KMS-11 (cell line): ENCODE data around the gene RFTN1.

Source experiments
- H2AFZ ChIP-seq: fragments of 200-600 bp; sonication (generic); 2 replicates; pipeline ENCODE4 v1.6.1; 2016; ENCODE audit warnings: antibody characterized with exemption, mixed run types, low read depth
- H3K27ac ChIP-seq: fragments of 200-600 bp; sonication (generic); 2 replicates; pipeline ENCODE4 v1.6.1; 2016; ENCODE audit warnings: mild to moderate bottlenecking, mixed run types
- H3K27me3 ChIP-seq: fragments of 200-600 bp; sonication (generic); 2 replicates; pipeline ENCODE4 v1.6.1; 2017; ENCODE audit warnings: mild to moderate bottlenecking, low read depth, mixed run types, moderate library complexity; ENCODE audit not compliant: insufficient read depth
- H3K36me3 ChIP-seq: fragments of 200-600 bp; sonication (generic); 2 replicates; pipeline ENCODE4 v1.6.1; 2017; ENCODE audit warnings: mild to moderate bottlenecking, mixed run types; ENCODE audit not compliant: insufficient read depth
- H3K4me1 ChIP-seq: fragments of 200-600 bp; sonication (generic); 2 replicates; pipeline ENCODE4 v1.6.1; 2016; ENCODE audit warnings: mild to moderate bottlenecking, low read depth, mixed run types; ENCODE audit not compliant: poor library complexity, severe bottlenecking
- H3K4me2 ChIP-seq: fragments of 200-600 bp; sonication (generic); 2 replicates; pipeline ENCODE4 v1.7.0; 2016; ENCODE audit warnings: mild to moderate bottlenecking, mixed run types
- H3K4me3 ChIP-seq: fragments of 200-600 bp; sonication (generic); IDR thresholded peaks from 2 replicates; pipeline ENCODE4 v1.6.1; 2017; ENCODE audit warnings: low read depth, low read length, mixed read lengths; ENCODE audit not compliant: insufficient read depth
- H3K79me2 ChIP-seq: fragments of 200-600 bp; sonication (generic); 2 replicates; pipeline ENCODE4 v1.6.1; 2016; ENCODE audit warnings: low read depth, mixed run types; ENCODE audit not compliant: insufficient read depth
- H3K9ac ChIP-seq: fragments of 200-600 bp; sonication (generic); 2 replicates; pipeline ENCODE4 v1.6.1; 2016; ENCODE audit warnings: mild to moderate bottlenecking, mixed run types
- H4K20me1 ChIP-seq: fragments of 200-600 bp; sonication (generic); 2 replicates; pipeline ENCODE4 v1.6.1; 2016; ENCODE audit warnings: mild to moderate bottlenecking, mixed run types; ENCODE audit not compliant: insufficient read depth
- CTCF ChIP-seq: fragments of 200-600 bp; sonication (generic); conservative IDR thresholded peaks from 2 replicates; pipeline ENCODE4 v1.6.1; 2017; ENCODE audit warnings: low read depth, mild to moderate bottlenecking, antibody characterized with exemption, low read length, moderate library complexity, mixed read lengths

Gene RFTN1

GRCh38 chr3:16520241-16520969, 6.9 kb upstream of the RFTN1 start:
- H2AFZ ChIP-seq, result no peak overlapping the region
- no peaks in the 10 kb centered on the region for H4K20me1 ChIP-seq
- H3K4me2 ChIP-seq, result no peak overlapping the region
- no peak overlapping the region for H3K27ac ChIP-seq
- H3K4me1 ChIP-seq, result no peaks in the 10 kb centered on the region
- no peak for TF ChIP-seq CTCF
- no peaks in the 10 kb centered on the region for H3K27me3 ChIP-seq
- H3K9ac ChIP-seq, result no peak overlapping the region
- no peaks in the 10 kb centered on the region for H3K36me3 ChIP-seq
- H3K79me2 ChIP-seq, result no peaks in the 10 kb centered on the region
- H3K4me3 ChIP-seq, result no peak overlapping the region

GRCh38 chr3:16516695-16517481, 3.4 kb upstream of the RFTN1 start:
- no peaks in the 10 kb centered on the region for H4K20me1 ChIP-seq
- no peak for TF ChIP-seq CTCF
- no peak overlapping the region for H3K9ac ChIP-seq
- H3K4me3 ChIP-seq, result no peak overlapping the region
- no peak overlapping the region for H3K4me2 ChIP-seq
- no peak overlapping the region for H2AFZ ChIP-seq
- no peaks in the 10 kb centered on the region for H3K27me3 ChIP-seq
- no peaks in the 10 kb centered on the region for H3K4me1 ChIP-seq
- no peaks in the 10 kb centered on the region for H3K36me3 ChIP-seq
- H3K79me2 ChIP-seq, result no peaks in the 10 kb centered on the region
- H3K27ac ChIP-seq, result no peak overlapping the region

GRCh38 chr3:16515885-16516420, 2.5 kb upstream of the RFTN1 start:
- Histone ChIP-seq H3K79me2 (no peaks in the 10 kb centered on the region), H4K20me1 (no peaks in the 10 kb centered on the region), H3K4me1 (no peaks in the 10 kb centered on the region), H3K27ac (no peak overlapping the region), H3K27me3 (no peaks in the 10 kb centered on the region), H3K4me3 (no peak overlapping the region), H2AFZ (no peak overlapping the region), H3K9ac (no peak overlapping the region), H3K36me3 (no peaks in the 10 kb centered on the region), H3K4me2 (no peak overlapping the region)
- no peak for TF ChIP-seq CTCF

GRCh38 chr3:16514755-16515353, 1.4 kb upstream of the RFTN1 start:
- no peak for TF ChIP-seq CTCF
- H3K27me3 ChIP-seq, result no peaks in the 10 kb centered on the region
- no peak overlapping the region for H3K9ac ChIP-seq
- no peak overlapping the region for H3K4me2 ChIP-seq
- H2AFZ ChIP-seq, result no peak overlapping the region
- no peaks in the 10 kb centered on the region for H3K36me3 ChIP-seq
- no peaks in the 10 kb centered on the region for H4K20me1 ChIP-seq
- no peaks in the 10 kb centered on the region for H3K4me1 ChIP-seq
- no peak overlapping the region for H3K4me3 ChIP-seq
- no peaks in the 10 kb centered on the region for H3K79me2 ChIP-seq
- H3K27ac ChIP-seq, result no peak overlapping the region
